Keratinocyte (primary cell): Measurements from ENCODE around the gene RAB11FIP4. TPM values are rescaled to one million over a fixed set of nuclear protein-coding genes. Genes with fewer than 3 reads are reported as not detected.

Experiments used
- DNase-seq: peaks from one replicate; pipeline ENCODE4 v3.0.0-alpha.2; 2011; ENCODE audit warnings: low read depth, missing footprints, low spot score
- FAIRE-seq: peaks from 2 replicates; lab custom pipeline; 2011; peaks lifted over from hg19 to GRCh38; lab: Jason Lieb, UNC
- H2AFZ ChIP-seq: 2 replicates; pipeline ENCODE4 v1.6.0; 2012; ENCODE audit warnings: low read length, control low read depth, inconsistent platforms; ENCODE audit not compliant: control insufficient read depth
- H3K27ac ChIP-seq: 2 replicates; pipeline ENCODE4 v1.5.1; 2011; ENCODE audit warnings: low read length; ENCODE audit not compliant: control insufficient read depth, insufficient read depth
- H3K27me3 ChIP-seq: 3 replicates; pipeline ENCODE4 v1.6.0; 2011; ENCODE audit warnings: low read length; ENCODE audit not compliant: control insufficient read depth, insufficient read depth; ENCODE audit errors: extremely low read depth
- H3K36me3 ChIP-seq, 2 experiments: 2 replicates in 1 of 2; 3 replicates in 1 of 2; pipeline ENCODE4 v1.5.1; 2011; ENCODE audit warnings: low read length in 2 of 2, mild to moderate bottlenecking in 1 of 2; ENCODE audit not compliant: control insufficient read depth in 2 of 2, insufficient read depth in 2 of 2; ENCODE audit errors: extremely low read depth in 1 of 2
- H3K4me1 ChIP-seq: 3 replicates; pipeline ENCODE4 v1.5.1; 2011; ENCODE audit warnings: low read length; ENCODE audit not compliant: control insufficient read depth, insufficient read depth; ENCODE audit errors: extremely low read depth
- H3K4me2 ChIP-seq: 3 replicates; pipeline ENCODE4 v1.6.0; 2011; ENCODE audit warnings: low read depth, low read length; ENCODE audit not compliant: control insufficient read depth, insufficient read depth; ENCODE audit errors: extremely low read depth
- H3K4me3 ChIP-seq, 3 experiments: fragments of 200-600 bp in 1 of 3; sonication (generic) in 1 of 3; 2 replicates in 2 of 3; 3 replicates in 1 of 3; pipeline ENCODE4 v1.5.1; 2011 to 2016; ENCODE audit warnings: low read length in 3 of 3, mild to moderate bottlenecking in 3 of 3, control low read depth in 2 of 3, inconsistent platforms in 1 of 3, low read depth in 1 of 3, mixed read lengths in 1 of 3, mixed run types in 1 of 3, moderate library complexity in 1 of 3; ENCODE audit not compliant: control insufficient read depth in 2 of 3, insufficient read depth in 2 of 3; ENCODE audit errors: extremely low read depth in 1 of 3
- H3K79me2 ChIP-seq: 2 replicates; pipeline ENCODE4 v1.6.0; 2012; ENCODE audit warnings: low read length; ENCODE audit not compliant: control insufficient read depth, insufficient read depth
- H3K9ac ChIP-seq: 3 replicates; pipeline ENCODE4 v1.6.0; 2011; ENCODE audit warnings: low read length; ENCODE audit not compliant: control insufficient read depth, insufficient read depth; ENCODE audit errors: extremely low read depth
- H3K9me1 ChIP-seq: 3 replicates; pipeline ENCODE4 v1.6.0; 2011; ENCODE audit warnings: low read length; ENCODE audit not compliant: control insufficient read depth, insufficient read depth; ENCODE audit errors: extremely low read depth
- H3K9me3 ChIP-seq: 2 replicates; pipeline ENCODE4 v1.5.1; 2012; ENCODE audit warnings: low read depth, low read length; ENCODE audit not compliant: control insufficient read depth
- H4K20me1 ChIP-seq: 3 replicates; pipeline ENCODE4 v1.6.0; 2011; ENCODE audit warnings: low read length; ENCODE audit not compliant: control insufficient read depth, insufficient read depth; ENCODE audit errors: extremely low read depth
- EZH2 ChIP-seq: IDR thresholded peaks from one replicate; pipeline ENCODE4 v1.6.1; 2012; ENCODE audit warnings: inconsistent platforms, mild to moderate bottlenecking, low read length, moderate library complexity
- dilution Hi-C: fragments of 300-500 bp; cut with MboI; formaldehyde crosslinking; loops from one replicate; pipeline ENCODE4 v1.7.0; 2020; ENCODE audit warnings: low sequenced_read_pairs; ENCODE audit not compliant: extremely low pct_ligation_motif_present
- polyA plus RNA-seq, 5 experiments: library from polyadenylated mRNA; depleted of rRNA in 3 of 5; stranded (reverse) in 3 of 5; stranded (forward) in 1 of 5; unstranded in 1 of 5; fragments of >200 nt; gene quantifications; 1 replicate in 1 of 5; 2 replicates in 3 of 5; 3 replicates in 1 of 5; pipeline versions ENCODE4 v1.2.1 to v1.2.3, GENCODE V29; 2011 to 2012; ENCODE audit warnings: missing spikeins in 2 of 5, low read depth in 1 of 5, low replicate concordance in 1 of 5
- TF ChIP-seq, protein P1 (sequence below), 3 experiments: IDR thresholded peaks in 1 of 3; conservative IDR thresholded peaks in 1 of 3; optimal IDR thresholded peaks in 1 of 3; 2 replicates in 2 of 3; 3 replicates in 1 of 3; pipeline versions ENCODE3 to v1.5.1; 2011; ENCODE audit warnings: low read length in 3 of 3, mild to moderate bottlenecking in 3 of 3, moderate library complexity in 2 of 3, control low read depth in 1 of 3, inconsistent platforms in 1 of 3; ENCODE audit not compliant: insufficient read depth in 2 of 3; ENCODE audit errors: extremely low read depth in 1 of 3

The RAB11FIP4 gene
- polyA plus RNA-seq, 1 donor (not counting 4 experiments of a cell fraction or from before 2014, with no cell fraction given): 9.1 TPM

DNA sequence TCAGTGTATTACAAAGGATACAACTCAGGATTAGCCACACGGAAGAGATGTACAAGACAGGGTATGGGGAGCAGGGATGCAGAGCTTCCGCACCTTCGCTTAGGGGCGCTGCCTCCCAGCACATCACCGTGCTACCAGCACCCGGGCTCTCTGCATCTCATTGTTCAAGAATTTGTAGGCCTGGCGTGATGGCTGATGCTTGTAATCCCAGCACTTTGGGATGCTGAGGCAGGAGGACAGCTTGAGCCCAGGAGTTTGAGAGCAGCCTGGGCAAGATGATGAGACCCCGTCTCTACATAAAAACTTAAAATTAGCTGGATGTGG, 43.2 kb downstream of the RAB11FIP4 start:
- Histone ChIP-seq H2AFZ (no peak overlapping the region), H4K20me1 (no peaks in the 10 kb centered on the region), H3K4me3 (no peak overlapping the region), H3K9me3 (no peaks in the 10 kb centered on the region), H3K4me1 (no peaks in the 10 kb centered on the region), H3K9me1 (no peaks in the 10 kb centered on the region), H3K4me2 (no peak overlapping the region), H3K27me3 (peaks cover 17% of the 10 kb centered on the region), H3K27ac (no peak overlapping the region), H3K36me3 (no peaks in the 10 kb centered on the region), H3K9ac (no peak overlapping the region), H3K79me2 (no peaks in the 10 kb centered on the region)
- dilution Hi-C loops: loop anchor here (25.0 kb wide), 1 partner anchor 428 kb away; the partner anchor contains the start of gene COPRS
- TF ChIP-seq EZH2: no peak
- TF ChIP-seq, protein P1, sequence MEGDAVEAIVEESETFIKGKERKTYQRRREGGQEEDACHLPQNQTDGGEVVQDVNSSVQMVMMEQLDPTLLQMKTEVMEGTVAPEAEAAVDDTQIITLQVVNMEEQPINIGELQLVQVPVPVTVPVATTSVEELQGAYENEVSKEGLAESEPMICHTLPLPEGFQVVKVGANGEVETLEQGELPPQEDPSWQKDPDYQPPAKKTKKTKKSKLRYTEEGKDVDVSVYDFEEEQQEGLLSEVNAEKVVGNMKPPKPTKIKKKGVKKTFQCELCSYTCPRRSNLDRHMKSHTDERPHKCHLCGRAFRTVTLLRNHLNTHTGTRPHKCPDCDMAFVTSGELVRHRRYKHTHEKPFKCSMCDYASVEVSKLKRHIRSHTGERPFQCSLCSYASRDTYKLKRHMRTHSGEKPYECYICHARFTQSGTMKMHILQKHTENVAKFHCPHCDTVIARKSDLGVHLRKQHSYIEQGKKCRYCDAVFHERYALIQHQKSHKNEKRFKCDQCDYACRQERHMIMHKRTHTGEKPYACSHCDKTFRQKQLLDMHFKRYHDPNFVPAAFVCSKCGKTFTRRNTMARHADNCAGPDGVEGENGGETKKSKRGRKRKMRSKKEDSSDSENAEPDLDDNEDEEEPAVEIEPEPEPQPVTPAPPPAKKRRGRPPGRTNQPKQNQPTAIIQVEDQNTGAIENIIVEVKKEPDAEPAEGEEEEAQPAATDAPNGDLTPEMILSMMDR (optimal IDR thresholded peaks at IDR 0.05 in 1 of 3, IDR thresholded peaks at IDR 0.05 in 1 of 3, conservative IDR thresholded peaks at IDR 0.05 in 1 of 3; ENCODE audit: extremely low read depth in 1 of 3, insufficient read depth in 2 of 3, low read length in 3 of 3): no peak
- FAIRE-seq (no peak), DNase-seq (no peak)

DNA sequence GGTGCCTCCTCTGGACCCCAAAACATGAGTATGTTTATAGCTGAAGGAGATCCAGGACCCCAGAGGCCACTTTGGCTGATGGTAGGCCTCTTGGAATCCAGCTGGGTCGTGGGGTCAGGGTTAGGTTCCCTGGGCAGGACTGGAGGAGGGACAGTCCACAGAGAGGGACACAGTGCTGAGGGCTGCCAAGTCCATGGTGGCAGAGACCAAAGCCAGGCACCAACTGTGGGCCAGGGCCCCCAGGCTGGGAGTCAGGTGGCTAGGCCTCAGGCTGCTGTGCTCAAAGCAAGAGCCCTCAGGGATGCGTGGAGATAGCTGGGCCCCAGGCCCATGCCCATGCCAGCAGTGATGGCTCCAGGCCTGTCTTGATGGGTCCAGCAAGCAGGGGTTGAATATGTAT, 44.1 kb downstream of the RAB11FIP4 start:
- DNase-seq (no peak), FAIRE-seq (no peak)
- Histone ChIP-seq H3K9me1 (no peaks in the 10 kb centered on the region), H3K36me3 (no peaks in the 10 kb centered on the region), H3K4me1 (no peaks in the 10 kb centered on the region), H3K4me2 (no peak overlapping the region), H4K20me1 (no peaks in the 10 kb centered on the region), H3K27ac (no peak overlapping the region), H2AFZ (no peak overlapping the region), H3K9ac (no peak overlapping the region), H3K4me3 (no peak overlapping the region), H3K27me3 (peaks cover 17% of the 10 kb centered on the region), H3K9me3 (no peaks in the 10 kb centered on the region), H3K79me2 (no peaks in the 10 kb centered on the region)
- dilution Hi-C loops: loop anchor here (25.0 kb wide), 1 partner anchor 427 kb away; the partner anchor contains the start of gene COPRS
- TF ChIP-seq, protein P1 (optimal IDR thresholded peaks at IDR 0.05 in 1 of 3, IDR thresholded peaks at IDR 0.05 in 1 of 3, conservative IDR thresholded peaks at IDR 0.05 in 1 of 3; ENCODE audit: extremely low read depth in 1 of 3, insufficient read depth in 2 of 3, low read length in 3 of 3): no peak
- no peak for TF ChIP-seq EZH2
